LHCN-M2 (cell line): ENCODE data around the gene CLIC4. TPM values are rescaled to one million over a fixed set of nuclear protein-coding genes. Genes with fewer than 3 reads are reported as not detected.
"Not testable (repeated sequence)": the region's sequence is repeated elsewhere in the genome, so short reads cannot be mapped to it uniquely, and the experiment has no call there.

Experiments
- DNase-seq: peaks from one replicate; pipeline ENCODE4 v3.0.0-alpha.2; 2012; ENCODE audit warnings: low read depth
- total RNA-seq: library from RNA; depleted of rRNA; stranded (reverse); fragments of >200 nt; gene quantifications from 2 replicates; pipeline ENCODE4 v1.2.3, GENCODE V29; 2014

CLIC4 gene
- total RNA-seq, 1 experiment from 2014 or later: 580 TPM

GRCh38 chr1:24771574-24771973 is 26.3 kb downstream of the CLIC4 start:
- DNase-seq: no peak

GRCh38 chr1:24773618-24774017 is 28.4 kb downstream of the CLIC4 start:
- no peak for DNase-seq

GRCh38 chr1:24775348-24775747 is 30.1 kb downstream of the CLIC4 start:
- no peak for DNase-seq

- no peak for DNase-seq
Observed at GRCh38 chr1:24775916-24776315, 30.7 kb downstream of the CLIC4 start.

GRCh38 chr1:24776821-24777220 is 31.6 kb downstream of the CLIC4 start:
- no peak for DNase-seq

GRCh38 chr1:24778141-24778540 is 32.9 kb downstream of the CLIC4 start:
- DNase-seq: no peak

GRCh38 chr1:24779199-24779598 is 34.0 kb downstream of the CLIC4 start:
- DNase-seq: not testable (repeated sequence)

- no peak for DNase-seq
Observed at GRCh38 chr1:24779689-24780464, 34.6 kb downstream of the CLIC4 start.

- DNase-seq: not testable (repeated sequence)
Observed at GRCh38 chr1:24780626-24781025, 35.4 kb downstream of the CLIC4 start.

GRCh38 chr1:24782689-24783088 is 37.4 kb downstream of the CLIC4 start:
- no peak for DNase-seq

- no peak for DNase-seq
Observed at GRCh38 chr1:24783713-24784112, 38.5 kb downstream of the CLIC4 start.

GRCh38 chr1:24786191-24786590 is 40.9 kb downstream of the CLIC4 start:
- DNase-seq: no peak

GRCh38 chr1:24790490-24790889 is 45.2 kb downstream of the CLIC4 start:
- no peak for DNase-seq

- DNase-seq: peak; percentile 58
Observed at GRCh38 chr1:24793447-24794129, 48.3 kb downstream of the CLIC4 start.

GRCh38 chr1:24794130-24794502 is 48.9 kb downstream of the CLIC4 start:
- not testable (repeated sequence) for DNase-seq

- DNase-seq: no peak
Observed at GRCh38 chr1:24795236-24795635, 50.0 kb downstream of the CLIC4 start.

- DNase-seq: no peak
Observed at GRCh38 chr1:24796524-24796923, 51.3 kb downstream of the CLIC4 start.

GRCh38 chr1:24799242-24799641 is 54.0 kb downstream of the CLIC4 start:
- DNase-seq: not testable (repeated sequence)

GRCh38 chr1:24801176-24801575 is 55.9 kb downstream of the CLIC4 start:
- DNase-seq: no peak

- DNase-seq: peak; percentile 40
Observed at GRCh38 chr1:24803220-24803619, 58.0 kb downstream of the CLIC4 start.

GRCh38 chr1:24803987-24804530 is 58.8 kb downstream of the CLIC4 start:
- DNase-seq: no peak

GRCh38 chr1:24805534-24806301 is 60.5 kb downstream of the CLIC4 start:
- peak; percentile 85 for DNase-seq
